ENCODE data around the gene IL11.

The IL11 gene

GRCh38 chr19:55400281-55401087 lies 30.2 kb upstream of the IL11 start:
- TF ChIP-seq CTCF (IDR thresholded peaks at IDR 0.05; ENCODE audit: control insufficient read depth, insufficient read depth, low read depth, low read length, missing control alignments): no peak
- no peak overlapping the region for H3K4me3 ChIP-seq (ENCODE audit: control insufficient read depth, low read depth, low read length)
- DNase-seq (ENCODE audit: low read depth): no peak

GRCh38 chr19:55398200-55398925 lies 28.1 kb upstream of the IL11 start:
- H3K4me3 ChIP-seq (ENCODE audit: control insufficient read depth, low read depth, low read length): no peak overlapping the region
- DNase-seq (ENCODE audit: low read depth): no peak
- no peak for TF ChIP-seq CTCF (IDR thresholded peaks at IDR 0.05; ENCODE audit: control insufficient read depth, insufficient read depth, low read depth, low read length, missing control alignments)

- H3K4me3 ChIP-seq (ENCODE audit: control insufficient read depth, low read depth, low read length): no peak overlapping the region
- TF ChIP-seq CTCF (IDR thresholded peaks at IDR 0.05; ENCODE audit: control insufficient read depth, insufficient read depth, low read depth, low read length, missing control alignments): no peak
- DNase-seq (ENCODE audit: low read depth): no peak
Measured at GRCh38 chr19:55392820-55393761, 22.8 kb upstream of the IL11 start.

GRCh38 chr19:55391702-55392615 lies 21.7 kb upstream of the IL11 start:
- no peak for DNase-seq (ENCODE audit: low read depth)
- H3K4me3 ChIP-seq (ENCODE audit: control insufficient read depth, low read depth, low read length): no peak overlapping the region
- no peak for TF ChIP-seq CTCF (IDR thresholded peaks at IDR 0.05; ENCODE audit: control insufficient read depth, insufficient read depth, low read depth, low read length, missing control alignments)

GRCh38 chr19:55391191-55391670 lies 21.0 kb upstream of the IL11 start:
- no peak overlapping the region for H3K4me3 ChIP-seq (ENCODE audit: control insufficient read depth, low read depth, low read length)
- DNase-seq (ENCODE audit: low read depth): no peak
- no peak for TF ChIP-seq CTCF (IDR thresholded peaks at IDR 0.05; ENCODE audit: control insufficient read depth, insufficient read depth, low read depth, low read length, missing control alignments)

Data from AG09309 (cell line).